B cell (primary cell): ENCODE measurements around the gene MCTP1. TPM values are rescaled to one million over a fixed set of nuclear protein-coding genes. Genes with fewer than 3 reads are reported as not detected.

Source experiments
- ATAC-seq: fragments of 200-7000 bp; cut with Tn5 transposase; one replicate; pipeline ENCODE4 v1.10.0; 2021; ENCODE audit warnings: low read depth, mild to moderate bottlenecking, moderate number of reproducible peaks, moderate library complexity
- CTCF ChIA-PET: fragments of 350-600 bp; sonication (Branson Sonifier 250); formaldehyde crosslinking; loops from one replicate; lab custom pipeline; 2021; ENCODE audit warnings: antibody characterized with exemption, inconsistent platforms; lab: Charles Lee
- POLR2A ChIA-PET: fragments of 350-600 bp; sonication (Branson Sonifier 250); formaldehyde crosslinking; loops from one replicate; lab custom pipeline; 2021; ENCODE audit warnings: antibody characterized with exemption; lab: Charles Lee
- DNase-seq: peaks from one replicate; pipeline ENCODE4 v3.0.0; 2013
- H2AFZ ChIP-seq: 2 replicates; pipeline ENCODE4 v1.6.1; 2012; ENCODE audit warnings: mild to moderate bottlenecking, low read depth, low read length; ENCODE audit not compliant: insufficient read depth, poor library complexity, severe bottlenecking
- H3K27ac ChIP-seq, 2 donors: 1 replicate in 1 of 2; 2 replicates in 1 of 2; pipeline ENCODE4 v1.5.1; 2012 to 2013; ENCODE audit warnings: low read length in 2 of 2, mild to moderate bottlenecking in 2 of 2, moderate library complexity in 1 of 2
- H3K27me3 ChIP-seq, 4 experiments: fragments of 200-600 bp in 1 of 4; sonication (generic) in 1 of 4; replicated peaks in 1 of 4; 1 replicate in 2 of 4; 2 replicates in 2 of 4; pipeline versions ENCODE4 v1.6.1 to v1.7.0; 2013 to 2016; ENCODE audit warnings: low read length in 3 of 4, mild to moderate bottlenecking in 2 of 4, mixed read lengths in 1 of 4, moderate library complexity in 1 of 4; ENCODE audit not compliant: insufficient read depth in 4 of 4, control insufficient read depth in 3 of 4; ENCODE audit errors: control extremely low read depth in 1 of 4
- H3K36me3 ChIP-seq, 2 experiments: replicated peaks in 1 of 2; 1 replicate in 1 of 2; 2 replicates in 1 of 2; pipeline versions ENCODE4 v1.6.1 to v1.7.1; 2013; ENCODE audit warnings: low read length in 1 of 2; ENCODE audit not compliant: insufficient read depth in 2 of 2, control insufficient read depth in 1 of 2; ENCODE audit errors: control extremely low read depth in 1 of 2, extremely low read depth in 1 of 2
- H3K4me1 ChIP-seq, 2 donors: fragments of 200-600 bp in 1 of 2; sonication (generic) in 1 of 2; 1 replicate in 1 of 2; 2 replicates in 1 of 2; pipeline versions ENCODE4 v1.5.1 to v1.6.1; 2013 to 2017; ENCODE audit warnings: low read length in 2 of 2; ENCODE audit not compliant: control insufficient read depth in 2 of 2, insufficient read depth in 2 of 2
- H3K4me2 ChIP-seq: replicated peaks from 2 replicates; pipeline ENCODE3; 2012; ENCODE audit warnings: mild to moderate bottlenecking, low read depth, low read length; ENCODE audit not compliant: poor library complexity, severe bottlenecking
- H3K4me3 ChIP-seq, 5 experiments: fragments of 200-600 bp in 1 of 5; sonication (generic) in 1 of 5; 1 replicate in 3 of 5; 2 replicates in 2 of 5; pipeline versions ENCODE4 v1.5.1 to v1.7.0; 2011 to 2016; ENCODE audit warnings: low read length in 4 of 5, mild to moderate bottlenecking in 4 of 5, low read depth in 2 of 5, control low read depth in 1 of 5, moderate library complexity in 1 of 5; ENCODE audit not compliant: insufficient read depth in 1 of 5; ENCODE audit errors: control extremely low read depth in 1 of 5, extremely low read depth in 1 of 5
- H3K79me2 ChIP-seq: fragments of 200-600 bp; sonication (generic); one replicate; pipeline ENCODE4 v1.6.0; 2016; ENCODE audit warnings: low read length; ENCODE audit not compliant: control insufficient read depth, insufficient read depth
- H3K9ac ChIP-seq: fragments of 200-600 bp; sonication (generic); 2 replicates; pipeline ENCODE4 v1.6.1; 2017; ENCODE audit warnings: mild to moderate bottlenecking, low read length, moderate library complexity
- H3K9me3 ChIP-seq, 3 donors: one replicate each; pipeline versions ENCODE4 v1.6.1 to v1.7.1; 2013; ENCODE audit warnings: low read length in 2 of 3; ENCODE audit not compliant: control insufficient read depth in 2 of 3, insufficient read depth in 1 of 3; ENCODE audit errors: control extremely low read depth in 1 of 3
- H4K20me1 ChIP-seq: 2 replicates; pipeline ENCODE4 v1.6.0; 2012; ENCODE audit warnings: mild to moderate bottlenecking, low read length; ENCODE audit not compliant: insufficient read depth, control insufficient read depth, poor library complexity, severe bottlenecking
- H3K27ac Mint-ChIP-seq: one replicate; pipeline ENCODE4 v1.8.0; 2021; ENCODE audit warnings: mixed read lengths
- H3K27me3 Mint-ChIP-seq: one replicate; pipeline ENCODE4 v1.8.0; 2021; ENCODE audit warnings: mixed read lengths
- H3K4me1 Mint-ChIP-seq: one replicate; pipeline ENCODE4 v1.8.0; 2021; ENCODE audit warnings: mixed read lengths
- H3K4me3 Mint-ChIP-seq: one replicate; pipeline ENCODE4 v1.8.0; 2021; ENCODE audit warnings: mixed read lengths
- H3K9me3 Mint-ChIP-seq: one replicate; pipeline ENCODE4 v1.8.0; 2022; ENCODE audit warnings: mixed read lengths; ENCODE audit not compliant: insufficient read depth
- EZH2 ChIP-seq: IDR thresholded peaks from 2 replicates; pipeline ENCODE4 v1.6.1; 2012; ENCODE audit warnings: borderline replicate concordance, low read depth, mild to moderate bottlenecking, moderate library complexity, low read length; ENCODE audit not compliant: insufficient read depth, poor library complexity, severe bottlenecking
- WGBS: methylation state at CpG from one replicate; pipeline ENCODE4 v1.1.5; 2013; ENCODE audit warnings: missing lambda C conversion rate; ENCODE audit not compliant: insufficient coverage; 5-methylcytosine and 5-hydroxymethylcytosine counted together
- intact Hi-C: fragments of 100-400 bp; cut with micrococcal nuclease; formaldehyde crosslinking; loops from one replicate; pipeline ENCODE4 v1.10.0; 2022
- polyA plus RNA-seq: library from polyadenylated mRNA; depleted of rRNA; stranded (reverse); fragments of >200 nt; gene quantifications from 2 replicates; pipeline ENCODE4 v1.2.3, GENCODE V29; 2012
- total RNA-seq, 2 donors: library from RNA; stranded (reverse); fragments of 120-200 nt in 1 of 2; gene quantifications; 1 replicate in 1 of 2; 2 replicates in 1 of 2; pipeline versions ENCODE4 v1.2.3 to v1.2.4, GENCODE V29; 2013 to 2022
- TF ChIP-seq, protein P1 (sequence below): fragments of 200-600 bp; IDR thresholded peaks from one replicate; pipeline ENCODE4 v1.8.0; 2022; ENCODE audit warnings: antibody characterized with exemption, mild to moderate bottlenecking

MCTP1 gene
- total and polyA plus RNA-seq, 2 donors (not counting 1 experiment from before 2014, with no cell fraction given), result 0.42 to 2.5 TPM

DNA sequence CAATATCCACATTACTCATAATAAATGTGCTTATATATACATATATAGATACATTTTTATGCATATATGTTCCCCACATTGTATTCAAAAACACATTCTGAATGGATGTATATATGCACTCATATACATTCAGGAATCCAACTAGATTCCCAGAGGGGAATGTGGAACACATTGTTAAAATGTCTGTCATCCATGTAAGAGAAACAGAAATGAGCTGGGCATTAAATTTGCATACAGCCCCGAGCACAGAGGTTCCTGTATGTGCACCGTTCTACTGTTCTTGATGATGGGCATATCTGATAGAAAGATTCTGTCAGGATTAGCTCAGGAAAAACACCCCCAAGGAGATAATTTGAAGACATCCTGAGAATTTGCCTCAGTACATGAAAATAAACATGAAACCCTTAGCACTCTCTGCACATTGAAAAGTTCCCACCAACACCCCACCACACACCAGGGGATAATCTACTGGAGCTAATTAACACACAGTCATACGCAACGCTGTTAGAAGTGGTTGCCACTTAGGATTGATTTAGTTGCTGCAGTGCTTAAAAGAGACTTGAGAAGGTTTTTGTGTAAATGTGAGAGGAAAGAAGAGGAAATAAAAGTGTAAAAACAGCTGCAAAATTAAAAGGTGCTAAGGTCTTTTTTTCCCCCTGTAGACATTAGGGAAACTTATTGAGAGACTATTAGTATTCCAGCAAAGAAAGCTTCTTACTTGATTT is 443.1 kb downstream of the MCTP1 start:
- Histone ChIP-seq H3K36me3 (no peaks in the 10 kb centered on the region), H3K4me2 (no peak overlapping the region), H3K27me3 (no peaks in the 10 kb centered on the region), H3K27ac (no peak overlapping the region), H3K9ac (no peak overlapping the region), H3K79me2 (no peaks in the 10 kb centered on the region), H4K20me1 (no peaks in the 10 kb centered on the region), H3K9me3 (no peaks in the 10 kb centered on the region), H3K4me1 (no peaks in the 10 kb centered on the region), H2AFZ (no peak overlapping the region), H3K4me3 (no peak overlapping the region)
- no peak overlapping the region for H3K27ac Mint-ChIP-seq
- H3K4me1 Mint-ChIP-seq, result no peaks in the 10 kb centered on the region
- no peak overlapping the region for H3K4me3 Mint-ChIP-seq
- TF ChIP-seq, protein P1, sequence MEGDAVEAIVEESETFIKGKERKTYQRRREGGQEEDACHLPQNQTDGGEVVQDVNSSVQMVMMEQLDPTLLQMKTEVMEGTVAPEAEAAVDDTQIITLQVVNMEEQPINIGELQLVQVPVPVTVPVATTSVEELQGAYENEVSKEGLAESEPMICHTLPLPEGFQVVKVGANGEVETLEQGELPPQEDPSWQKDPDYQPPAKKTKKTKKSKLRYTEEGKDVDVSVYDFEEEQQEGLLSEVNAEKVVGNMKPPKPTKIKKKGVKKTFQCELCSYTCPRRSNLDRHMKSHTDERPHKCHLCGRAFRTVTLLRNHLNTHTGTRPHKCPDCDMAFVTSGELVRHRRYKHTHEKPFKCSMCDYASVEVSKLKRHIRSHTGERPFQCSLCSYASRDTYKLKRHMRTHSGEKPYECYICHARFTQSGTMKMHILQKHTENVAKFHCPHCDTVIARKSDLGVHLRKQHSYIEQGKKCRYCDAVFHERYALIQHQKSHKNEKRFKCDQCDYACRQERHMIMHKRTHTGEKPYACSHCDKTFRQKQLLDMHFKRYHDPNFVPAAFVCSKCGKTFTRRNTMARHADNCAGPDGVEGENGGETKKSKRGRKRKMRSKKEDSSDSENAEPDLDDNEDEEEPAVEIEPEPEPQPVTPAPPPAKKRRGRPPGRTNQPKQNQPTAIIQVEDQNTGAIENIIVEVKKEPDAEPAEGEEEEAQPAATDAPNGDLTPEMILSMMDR, result no peak
- no peak for TF ChIP-seq EZH2
- intact Hi-C loops, result loop anchor here (10.0 kb wide), 1 partner anchor 97 kb away; no protein-coding TSS in a partner anchor
- POLR2A ChIA-PET, result no interaction called here
- H3K27me3 Mint-ChIP-seq, result no peaks in the 10 kb centered on the region
- DNase-seq (no peak), ATAC-seq (no peak)
- 100% methylated on average over 1 of the region's 4 CpGs for WGBS
- CTCF ChIA-PET, result interaction anchor here (1.0 kb wide), 1 partner anchor 14 kb away, joined by 3 read pairs; no protein-coding TSS in a partner anchor
- H3K9me3 Mint-ChIP-seq, result no peaks in the 10 kb centered on the region

DNA sequence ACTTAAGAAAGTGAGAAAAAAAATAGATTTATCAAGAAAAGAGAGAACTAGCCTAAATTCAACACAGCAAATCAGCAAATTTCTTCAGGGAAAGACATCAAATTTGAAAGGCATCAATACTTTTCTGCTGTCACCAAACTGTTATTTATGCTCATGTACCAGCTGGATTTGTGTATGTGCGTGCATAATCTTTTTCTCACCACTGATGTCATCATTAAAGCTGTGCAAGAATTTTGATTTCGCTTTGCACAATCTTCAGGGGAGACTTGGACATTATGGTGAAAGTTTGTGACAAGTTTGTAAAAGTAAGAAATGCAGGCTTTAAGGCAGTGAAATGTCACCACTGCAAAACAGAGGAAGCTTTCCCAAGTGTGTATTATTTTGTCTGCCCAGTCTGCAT is 451.0 kb downstream of the MCTP1 start:
- intact Hi-C loops, result no loop called here
- POLR2A ChIA-PET, result no interaction called here
- H3K4me2 ChIP-seq, result no peak overlapping the region
- Mint-ChIP-seq H3K27me3 (peaks cover 5% of the 10 kb centered on the region), H3K4me1 (no peaks in the 10 kb centered on the region), H3K9me3 (no peaks in the 10 kb centered on the region), H3K4me3 (no peak overlapping the region), H3K27ac (no peak overlapping the region)
- H3K4me1 ChIP-seq, result no peaks in the 10 kb centered on the region
- H3K9ac ChIP-seq, result no peak overlapping the region
- H2AFZ ChIP-seq, result no peak overlapping the region
- DNase-seq, result no peak
- H3K27ac ChIP-seq, result no peak overlapping the region
- no peaks in the 10 kb centered on the region for H3K36me3 ChIP-seq
- no peak for ATAC-seq
- WGBS, result 100% methylated on average over 1 of the region's 2 CpGs
- H4K20me1 ChIP-seq, result no peaks in the 10 kb centered on the region
- no peaks in the 10 kb centered on the region for H3K27me3 ChIP-seq
- H3K4me3 ChIP-seq, result no peak overlapping the region
- TF ChIP-seq EZH2, result no peak
- TF ChIP-seq, protein P1, result no peak
- no peaks in the 10 kb centered on the region for H3K9me3 ChIP-seq
- CTCF ChIA-PET, result interaction anchor here (2.0 kb wide), 1 partner anchor 14 kb away, joined by 5 read pairs; no protein-coding TSS in a partner anchor
- H3K79me2 ChIP-seq, result no peaks in the 10 kb centered on the region
